IPS-18c (cell line): Measurements from ENCODE around the gene TMEM229B.

ENCODE experiments used
- H3K4me3 ChIP-seq: 2 replicates; pipeline ENCODE4 v1.7.0; 2013; ENCODE audit warnings: low read depth, mild to moderate bottlenecking, low read length, moderate library complexity; ENCODE audit not compliant: insufficient read depth
- H3K9me3 ChIP-seq: one replicate; pipeline ENCODE4 v1.6.1; 2013; ENCODE audit warnings: mild to moderate bottlenecking, low read length, moderate library complexity; ENCODE audit not compliant: control insufficient read depth, insufficient read depth

TMEM229B gene

DNA sequence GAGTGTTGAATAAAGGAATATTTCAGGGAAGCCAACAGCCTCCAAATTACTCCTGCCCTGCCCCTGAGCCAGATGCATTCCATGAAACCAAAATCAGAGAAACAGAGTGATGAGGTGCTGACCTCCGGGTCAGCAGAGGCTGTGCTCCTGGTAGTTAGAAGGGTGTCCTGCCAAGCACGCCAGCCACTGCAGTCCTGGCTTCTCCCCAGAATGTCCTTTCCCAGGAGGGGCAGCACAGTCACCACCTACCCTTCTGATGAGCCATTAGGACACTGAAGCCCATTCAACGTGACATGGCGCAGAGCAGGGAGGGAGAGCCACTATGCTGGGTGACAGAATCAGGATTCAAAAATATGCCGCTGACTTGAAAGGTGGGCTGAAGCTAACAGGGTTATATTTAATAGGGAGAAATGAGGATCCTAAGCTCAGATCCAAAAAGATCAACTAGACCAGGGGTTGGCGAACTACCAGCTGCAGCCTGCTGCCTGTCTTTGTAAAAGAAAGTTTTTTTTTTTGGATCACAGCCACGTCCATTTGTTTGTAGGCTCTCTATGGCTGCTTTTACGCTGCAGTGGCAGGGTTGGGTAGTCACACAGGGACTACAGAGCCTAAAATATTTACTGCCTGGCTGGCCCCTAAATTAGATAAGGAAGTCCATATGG, 42.0 kb downstream of the TMEM229B start:
- H3K4me3 ChIP-seq: no peak overlapping the region
- H3K9me3 ChIP-seq: peaks cover 4% of the 10 kb centered on the region

DNA sequence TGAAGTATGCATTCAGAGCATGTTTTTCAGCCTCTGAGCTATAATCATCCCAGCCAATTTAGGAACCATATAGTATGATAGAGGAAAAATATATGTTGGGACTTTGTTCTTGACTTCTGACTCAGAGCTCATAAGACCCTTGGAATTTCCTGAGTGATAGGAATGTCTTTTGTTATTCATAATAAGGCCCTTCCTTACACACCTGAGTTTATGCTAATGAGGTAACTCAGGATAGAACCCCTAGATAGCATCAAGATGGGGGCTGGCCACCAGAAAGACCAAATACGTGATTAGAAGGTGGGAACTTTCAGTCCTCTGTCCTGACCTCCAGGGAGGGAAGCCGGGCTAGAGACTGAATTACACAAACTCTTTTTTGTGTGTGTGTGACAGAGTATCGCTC, 44.1 kb downstream of the TMEM229B start:
- Histone ChIP-seq H3K4me3 (no peak overlapping the region), H3K9me3 (no peaks in the 10 kb centered on the region)

DNA sequence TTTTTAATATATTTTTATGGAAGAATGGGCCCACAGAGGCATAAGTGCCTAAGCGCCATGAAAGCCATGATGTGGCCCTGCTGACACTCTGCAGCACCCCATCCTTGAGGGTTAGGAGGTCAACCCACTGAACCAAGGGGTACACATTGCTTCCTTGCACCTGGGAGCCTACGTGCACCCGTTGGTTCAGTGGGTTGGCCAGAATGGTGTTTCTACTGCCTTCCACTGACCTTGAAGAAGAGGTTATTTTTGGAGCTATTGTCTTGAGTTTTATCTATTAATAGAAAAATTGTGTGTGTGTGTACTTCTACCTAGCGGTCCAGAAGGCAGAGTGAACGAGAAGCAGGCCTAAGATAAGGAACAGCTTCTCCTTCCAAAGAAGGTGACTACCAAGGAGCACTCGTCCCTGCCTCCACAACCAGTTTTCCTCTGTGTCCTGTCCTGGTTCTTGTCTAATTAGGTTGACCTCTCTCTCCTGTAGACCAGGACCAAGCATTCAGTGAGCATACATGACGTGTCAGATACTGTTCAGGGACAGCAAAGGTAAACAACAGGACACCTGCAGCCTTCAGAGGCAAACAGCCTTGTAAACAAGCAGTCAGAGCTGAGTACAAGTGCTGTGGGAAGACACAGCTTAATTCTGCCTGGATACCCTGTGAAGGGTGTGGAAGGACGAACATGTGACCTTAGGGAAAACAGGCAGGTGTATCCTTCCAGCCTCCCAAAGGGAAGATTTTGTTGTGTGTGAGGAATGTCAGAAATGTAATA, 46.2 kb downstream of the TMEM229B start:
- no peaks in the 10 kb centered on the region for H3K9me3 ChIP-seq
- no peak overlapping the region for H3K4me3 ChIP-seq

DNA sequence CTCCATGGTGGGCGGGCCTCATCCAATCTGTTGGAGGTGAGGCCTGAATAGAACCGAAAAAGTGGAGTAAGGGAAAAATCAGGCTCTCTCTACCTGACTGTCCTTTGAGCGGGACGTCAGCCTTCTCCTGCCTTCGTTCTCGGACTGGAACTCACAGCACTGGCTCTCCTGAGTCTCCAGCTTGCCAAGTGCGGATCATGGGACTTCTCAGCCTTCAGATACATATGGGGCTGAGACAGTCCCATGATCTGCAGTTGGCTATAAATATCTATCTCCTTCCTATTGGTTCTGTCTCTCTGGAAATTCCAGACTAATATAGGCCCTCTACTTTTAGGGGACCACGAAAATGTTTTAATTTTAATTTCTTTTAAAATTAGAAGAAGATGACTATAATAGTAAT, 46.8 kb downstream of the TMEM229B start:
- H3K4me3 ChIP-seq: no peak overlapping the region
- no peaks in the 10 kb centered on the region for H3K9me3 ChIP-seq

GRCh38 chr14:67441256-67441655, 47.3 kb downstream of the TMEM229B start:
- Histone ChIP-seq H3K9me3 (no peaks in the 10 kb centered on the region), H3K4me3 (no peak overlapping the region)

- Histone ChIP-seq H3K9me3 (no peaks in the 10 kb centered on the region), H3K4me3 (no peak overlapping the region)
These were observed 48.0 kb downstream of the TMEM229B start for GRCh38 chr14:67440513-67440912.

GRCh38 chr14:67438969-67439368, 49.6 kb downstream of the TMEM229B start:
- no peaks in the 10 kb centered on the region for H3K9me3 ChIP-seq
- H3K4me3 ChIP-seq: no peak overlapping the region

GRCh38 chr14:67436006-67436866, 52.3 kb downstream of the TMEM229B start:
- H3K9me3 ChIP-seq: no peaks in the 10 kb centered on the region
- no peak overlapping the region for H3K4me3 ChIP-seq

GRCh38 chr14:67435603-67436002, 52.9 kb downstream of the TMEM229B start:
- Histone ChIP-seq H3K9me3 (no peaks in the 10 kb centered on the region), H3K4me3 (no peak overlapping the region)

DNA sequence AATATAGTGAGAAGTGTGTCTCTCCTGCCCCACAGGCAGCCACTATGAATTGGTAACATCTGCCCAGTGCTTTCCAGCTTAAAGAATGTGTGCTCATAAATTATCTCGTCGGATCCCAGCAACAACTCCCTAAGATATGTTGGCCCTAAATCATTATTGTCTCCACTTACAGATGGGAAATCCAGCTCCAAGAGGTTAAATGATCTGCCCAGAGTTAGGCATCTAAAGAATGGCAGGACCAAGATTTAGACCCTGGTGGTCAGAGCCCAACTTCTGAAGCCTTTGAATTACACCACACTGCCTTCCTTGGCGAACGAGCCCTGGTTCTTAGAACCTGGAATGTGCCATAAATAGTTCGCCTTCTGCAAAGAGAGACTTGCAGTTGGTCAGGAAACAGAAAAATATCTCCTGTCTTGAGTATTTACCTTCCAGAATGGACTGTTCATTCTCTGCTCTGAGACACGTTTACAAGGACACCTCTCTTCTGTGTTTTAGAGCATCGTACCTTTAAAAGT, 56.4 kb downstream of the TMEM229B start:
- no peak overlapping the region for H3K4me3 ChIP-seq

DNA sequence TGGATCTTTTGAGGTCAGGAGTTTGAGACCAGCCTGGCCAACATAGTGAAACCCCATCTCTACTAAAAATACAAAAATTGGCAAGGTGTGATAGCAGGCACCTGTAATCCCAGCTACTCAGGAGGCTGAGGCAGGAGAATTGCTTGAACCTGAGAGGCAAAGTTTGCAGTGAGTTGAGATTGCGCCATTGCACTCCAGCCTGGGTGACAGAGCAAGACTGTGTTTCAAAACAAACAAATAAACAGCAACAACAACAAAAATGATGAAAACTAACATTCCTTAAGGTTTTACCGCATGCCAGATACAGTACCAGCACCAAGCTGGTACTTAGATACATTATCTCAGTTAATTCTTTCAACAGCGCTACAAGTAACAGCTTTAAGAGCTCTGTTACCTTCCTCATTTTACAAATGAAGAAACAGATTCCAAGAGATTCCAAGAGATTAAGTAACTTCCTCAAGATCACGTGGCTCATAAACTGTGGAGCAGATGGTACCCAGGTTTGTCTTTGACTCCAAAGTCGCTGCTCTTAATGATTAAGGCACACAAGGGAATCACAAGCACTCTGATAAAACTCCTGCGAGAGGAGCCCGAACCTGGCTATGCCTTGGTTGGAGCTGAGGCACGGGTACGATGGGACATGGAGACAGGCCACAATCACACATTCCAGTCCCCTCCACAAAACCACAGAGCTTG, 58.9 kb downstream of the TMEM229B start:
- Histone ChIP-seq H3K9me3 (no peaks in the 10 kb centered on the region), H3K4me3 (no peak overlapping the region)

More for the DNA sequence above, 56.4 kb downstream of the TMEM229B start:
- no peaks in the 10 kb centered on the region for H3K9me3 ChIP-seq

- H3K9me3 ChIP-seq: no peaks in the 10 kb centered on the region
- H3K4me3 ChIP-seq: no peak overlapping the region
These were observed 60.0 kb downstream of the TMEM229B start for GRCh38 chr14:67428501-67429031.

DNA sequence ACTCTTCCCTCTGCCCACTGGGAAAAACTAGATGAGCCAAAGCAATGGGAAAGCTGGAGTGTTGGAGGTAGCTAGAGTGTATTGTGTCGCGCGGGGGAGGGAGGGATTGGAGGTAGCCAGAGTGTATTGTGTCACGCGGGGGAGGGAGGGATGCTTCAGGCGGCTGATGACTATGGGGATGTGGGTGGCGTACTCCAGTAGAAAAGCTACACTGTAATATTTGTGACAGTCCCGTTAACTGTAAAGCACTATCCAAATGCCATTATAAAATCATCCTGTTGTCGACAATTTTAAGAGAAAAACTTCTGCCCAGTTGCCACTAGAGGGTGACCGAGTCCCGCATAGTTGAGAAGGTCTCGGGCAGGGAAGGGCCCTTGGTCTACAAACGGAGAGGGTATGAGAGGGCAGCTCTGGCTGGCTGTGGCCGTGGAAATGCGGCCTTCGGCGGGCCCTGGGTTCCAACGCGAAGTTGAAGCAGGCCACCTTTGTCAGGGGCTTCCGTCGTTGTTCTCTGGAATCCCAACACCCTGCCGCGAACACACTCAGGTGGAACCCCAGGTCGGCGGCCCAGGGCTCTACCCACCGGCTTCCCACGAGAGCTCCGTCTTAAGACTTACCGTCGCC, 61.4 kb downstream of the TMEM229B start:
- no peaks in the 10 kb centered on the region for H3K9me3 ChIP-seq
- no peak overlapping the region for H3K4me3 ChIP-seq

- H3K9me3 ChIP-seq: no peaks in the 10 kb centered on the region
- H3K4me3 ChIP-seq: no peak overlapping the region
These were observed 62.4 kb downstream of the TMEM229B start for GRCh38 chr14:67426161-67426560.

DNA sequence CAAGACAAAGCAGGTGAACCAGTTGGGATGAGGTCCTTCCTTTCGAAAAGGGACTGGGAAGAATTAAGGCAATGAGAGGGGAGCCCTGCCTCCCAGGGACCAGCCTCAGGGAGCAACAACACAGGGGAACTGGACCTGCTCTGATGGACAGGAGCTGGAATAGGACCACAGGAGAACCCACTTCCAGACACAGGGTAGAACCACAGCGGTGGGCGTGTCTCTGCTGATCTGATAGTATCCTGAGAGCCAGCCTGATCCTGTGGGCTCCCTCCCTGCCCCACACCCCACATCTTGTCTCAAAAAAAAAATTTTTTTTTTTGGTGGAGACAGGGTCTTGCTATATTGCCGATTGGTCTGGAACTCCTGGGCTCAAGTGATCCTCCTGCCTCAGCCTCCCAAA, 62.9 kb downstream of the TMEM229B start:
- H3K4me3 ChIP-seq: no peak overlapping the region
- H3K9me3 ChIP-seq: no peaks in the 10 kb centered on the region

DNA sequence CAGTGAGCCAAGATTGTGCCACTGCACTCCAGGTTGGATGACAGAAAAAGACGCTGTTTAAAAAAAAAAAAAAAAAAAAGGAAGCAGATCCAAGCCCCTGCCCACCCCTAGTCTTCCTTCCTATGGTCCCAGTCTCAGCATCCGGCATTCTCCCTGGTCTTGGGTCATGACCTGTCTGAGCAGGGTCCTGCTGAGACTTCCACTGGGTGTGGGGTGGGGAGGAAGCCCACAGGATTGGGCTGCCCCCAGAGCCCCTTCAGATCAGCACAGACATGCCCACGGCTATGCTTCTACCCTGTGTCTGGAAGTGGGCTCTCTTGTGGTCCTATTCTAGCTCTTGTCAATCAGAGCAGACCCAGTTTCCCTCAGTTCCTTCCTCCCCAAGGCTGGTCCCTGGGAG, 64.0 kb downstream of the TMEM229B start:
- no peak overlapping the region for H3K4me3 ChIP-seq
- H3K9me3 ChIP-seq: no peaks in the 10 kb centered on the region
